BJ (cell line): Measurements from ENCODE around the gene TBX21. TPM values are rescaled to one million over a fixed set of nuclear protein-coding genes. Genes with fewer than 3 reads are reported as not detected.

Experiments
- CTCF ChIA-PET: fragments of 350-600 bp; formaldehyde crosslinking; extraction: SDS; loops from one replicate; lab custom pipeline; 2021; ENCODE audit warnings: antibody characterized with exemption, inconsistent platforms; lab: Yijun Ruan, JAX
- POLR2A ChIA-PET: fragments of 300-600 bp; sonication (Branson Sonifier 250); formaldehyde crosslinking; extraction: SDS; loops from one replicate; lab custom pipeline; 2021; ENCODE audit warnings: antibody characterized with exemption; lab: Charles Lee
- DNase-seq: peaks from one replicate; pipeline ENCODE4 v3.0.0-alpha.2; 2011; ENCODE audit warnings: low read depth
- H3K27me3 ChIP-seq: 2 replicates; pipeline ENCODE4 v1.6.0; 2011; ENCODE audit warnings: low read length; ENCODE audit not compliant: control insufficient read depth, insufficient read depth
- H3K36me3 ChIP-seq: 2 replicates; pipeline ENCODE4 v1.5.1; 2011; ENCODE audit warnings: low read length; ENCODE audit not compliant: control insufficient read depth, insufficient read depth
- H3K4me3 ChIP-seq: 2 replicates; pipeline ENCODE4 v1.5.1; 2011; ENCODE audit warnings: low read depth, mild to moderate bottlenecking, control low read depth, low read length
- CTCF ChIP-seq: IDR thresholded peaks from 2 replicates; pipeline ENCODE4 v1.5.1; 2011; ENCODE audit warnings: low read depth, mild to moderate bottlenecking, control low read depth, inconsistent platforms, low read length, moderate library complexity; ENCODE audit not compliant: insufficient read depth
- polyA plus RNA-seq: library from polyadenylated mRNA; depleted of rRNA; stranded (reverse); fragments of >200 nt; gene quantifications from 2 replicates; pipeline ENCODE4 v1.2.3, GENCODE V29; 2011; rRNA removed

TBX21 gene
- polyA plus RNA-seq, 1 experiment, result not detected

- Histone ChIP-seq H3K4me3 (no peak overlapping the region), H3K27me3 (peaks cover 22% of the 10 kb centered on the region), H3K36me3 (no peaks in the 10 kb centered on the region)
- DNase-seq, result no peak
- CTCF ChIA-PET, result interaction anchor here (0.9 to 4.3 kb wide), 2 partner anchors 11 to 49 kb away, joined by 4 to 23 read pairs; partner anchors contain the start of gene SCRN2
- no peak for TF ChIP-seq CTCF
- POLR2A ChIA-PET, result no interaction called here
These were observed 59.4 kb downstream of the TBX21 start for GRCh38 chr17:47792457-47792856.

GRCh38 chr17:47792979-47793378 lies 59.9 kb downstream of the TBX21 start:
- POLR2A ChIA-PET, result no interaction called here
- peaks cover 22% of the 10 kb centered on the region for H3K27me3 ChIP-seq

More at GRCh38 chr17:47792979-47793378, 59.9 kb downstream of the TBX21 start:
- CTCF ChIA-PET, result interaction anchor here (0.9 to 4.3 kb wide), 2 partner anchors 10 to 48 kb away, joined by 4 to 23 read pairs; partner anchors contain the start of gene SCRN2
- TF ChIP-seq CTCF, result no peak
- no peak for DNase-seq
- no peaks in the 10 kb centered on the region for H3K36me3 ChIP-seq
- H3K4me3 ChIP-seq, result no peak overlapping the region

Other genes with a start within 250 kb of the TBX21 start
- gene NPEPPS, start 202.1 kb upstream of the TBX21 start, polyA plus RNA-seq, result 60.2 and 99.5 TPM in 2 replicates
- gene KPNB1, start 83.3 kb upstream of the TBX21 start, polyA plus RNA-seq, result 171 and 184 TPM in 2 replicates
- gene TBKBP1, start 39.1 kb upstream of the TBX21 start, polyA plus RNA-seq, result 4.7 and 7.3 TPM in 2 replicates
- 4.5 and 7.6 TPM in 2 replicates for gene OSBPL7, start 88.6 kb downstream of the TBX21 start, polyA plus RNA-seq
- gene MRPL10, start 98.3 kb downstream of the TBX21 start, polyA plus RNA-seq, result 49.1 and 59.2 TPM in 2 replicates
- 0.58 and 0.80 TPM in 2 replicates for gene LRRC46, start 98.4 kb downstream of the TBX21 start, polyA plus RNA-seq
- gene SCRN2, start 108.0 kb downstream of the TBX21 start, polyA plus RNA-seq, result 18.3 and 41.1 TPM in 2 replicates
- 0.05 and 0.07 TPM in 2 replicates for gene SP6, start 117.9 kb downstream of the TBX21 start, polyA plus RNA-seq
- 4.0 and 5.9 TPM in 2 replicates for gene SP2, start 163.0 kb downstream of the TBX21 start, polyA plus RNA-seq
- gene PNPO, start 208.3 kb downstream of the TBX21 start, polyA plus RNA-seq, result 15.9 and 19.6 TPM in 2 replicates
- not detected in 2 replicates for gene PRR15L, start 224.6 kb downstream of the TBX21 start, polyA plus RNA-seq
- 76.6 and 98.1 TPM in 2 replicates for gene CDK5RAP3, start 237.9 kb downstream of the TBX21 start, polyA plus RNA-seq